Measurements from ENCODE around the gene LRRC15. TPM values are rescaled to one million over a fixed set of nuclear protein-coding genes. Genes with fewer than 3 reads are reported as not detected.
A peak's percentile ranks its signal among the peaks of the same experiment; 100 is the strongest.

LRRC15 gene
- total and polyA plus RNA-seq, 8 donors: 0.03 to 6.2 (median 0.16) TPM

GRCh38 chr3:194312186-194312742 lies 57.3 kb downstream of the LRRC15 start:
- H3K27me3 ChIP-seq: peaks cover 0 to 60% of the 10 kb centered on the region in 2 donors
- TF ChIP-seq CTCF (IDR thresholded peaks at IDR 0.05): no peak
- H3K36me3 ChIP-seq: no peaks in the 10 kb centered on the region
- DNase-seq: peak in 1 of 4 donors; percentile 29
- H3K27ac ChIP-seq: no peak overlapping the region
- H3K4me3 ChIP-seq: no peak overlapping the region
- no peak for ATAC-seq
- peaks cover 4 to 15% of the 10 kb centered on the region in 2 donors for H3K4me1 ChIP-seq
- intact Hi-C loops (cut with DNase I): loop anchor here in 1 of 2 donors (5.0 to 10.0 kb wide), 2 partner anchors 175 to 647 kb away; partner anchors contain the start of gene HES1
- H3K9me3 ChIP-seq: no peaks in the 10 kb centered on the region

DNA sequence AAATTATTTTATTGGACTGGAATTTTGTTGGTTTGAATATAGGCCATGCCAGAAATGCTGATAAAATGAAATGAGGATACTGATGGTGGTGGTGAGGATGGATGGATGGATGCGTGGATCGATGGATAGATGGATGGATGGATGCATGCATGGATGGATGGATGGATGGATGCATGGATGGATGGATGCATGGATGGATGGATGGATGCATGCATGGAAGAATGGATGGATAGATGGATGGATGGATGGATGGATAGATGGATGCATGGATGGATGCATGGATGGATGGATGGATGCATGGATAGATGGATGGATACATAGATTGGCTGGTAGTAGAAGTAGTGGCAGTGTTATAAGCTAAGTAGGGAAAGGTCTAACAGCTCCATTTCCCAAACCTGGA lies 58.5 kb downstream of the LRRC15 start:
- H3K9me3 ChIP-seq: no peaks in the 10 kb centered on the region
- DNase-seq (no peak), ATAC-seq (no peak)
- no peak for TF ChIP-seq CTCF (IDR thresholded peaks at IDR 0.05)
- H3K27me3 ChIP-seq: peaks cover 0 to 60% of the 10 kb centered on the region in 2 donors
- H3K4me3 ChIP-seq: no peak overlapping the region
- intact Hi-C loops (cut with DNase I): loop anchor here in 1 of 2 donors (5.0 to 10.0 kb wide), 2 partner anchors 174 to 646 kb away; partner anchors contain the start of gene HES1
- peaks cover 6 to 23% of the 10 kb centered on the region in 2 donors for H3K4me1 ChIP-seq
- no peaks in the 10 kb centered on the region for H3K36me3 ChIP-seq
- no peak overlapping the region for H3K27ac ChIP-seq

- H3K36me3 ChIP-seq: no peaks in the 10 kb centered on the region
- ATAC-seq: no peak
- H3K27ac ChIP-seq: no peak overlapping the region
- DNase-seq: no peak
- intact Hi-C loops (cut with DNase I): loop anchor here in 1 of 2 donors (5.0 to 10.0 kb wide), 2 partner anchors 173 to 645 kb away; partner anchors contain the start of gene HES1
- TF ChIP-seq CTCF (IDR thresholded peaks at IDR 0.05): no peak
- H3K27me3 ChIP-seq: peaks cover 0 to 59% of the 10 kb centered on the region in 2 donors
- no peaks in the 10 kb centered on the region for H3K9me3 ChIP-seq
- H3K4me3 ChIP-seq: no peak overlapping the region
- peaks cover 3 to 17% of the 10 kb centered on the region in 2 donors for H3K4me1 ChIP-seq
Observed at GRCh38 chr3:194310060-194310835, 59.3 kb downstream of the LRRC15 start.

DNA sequence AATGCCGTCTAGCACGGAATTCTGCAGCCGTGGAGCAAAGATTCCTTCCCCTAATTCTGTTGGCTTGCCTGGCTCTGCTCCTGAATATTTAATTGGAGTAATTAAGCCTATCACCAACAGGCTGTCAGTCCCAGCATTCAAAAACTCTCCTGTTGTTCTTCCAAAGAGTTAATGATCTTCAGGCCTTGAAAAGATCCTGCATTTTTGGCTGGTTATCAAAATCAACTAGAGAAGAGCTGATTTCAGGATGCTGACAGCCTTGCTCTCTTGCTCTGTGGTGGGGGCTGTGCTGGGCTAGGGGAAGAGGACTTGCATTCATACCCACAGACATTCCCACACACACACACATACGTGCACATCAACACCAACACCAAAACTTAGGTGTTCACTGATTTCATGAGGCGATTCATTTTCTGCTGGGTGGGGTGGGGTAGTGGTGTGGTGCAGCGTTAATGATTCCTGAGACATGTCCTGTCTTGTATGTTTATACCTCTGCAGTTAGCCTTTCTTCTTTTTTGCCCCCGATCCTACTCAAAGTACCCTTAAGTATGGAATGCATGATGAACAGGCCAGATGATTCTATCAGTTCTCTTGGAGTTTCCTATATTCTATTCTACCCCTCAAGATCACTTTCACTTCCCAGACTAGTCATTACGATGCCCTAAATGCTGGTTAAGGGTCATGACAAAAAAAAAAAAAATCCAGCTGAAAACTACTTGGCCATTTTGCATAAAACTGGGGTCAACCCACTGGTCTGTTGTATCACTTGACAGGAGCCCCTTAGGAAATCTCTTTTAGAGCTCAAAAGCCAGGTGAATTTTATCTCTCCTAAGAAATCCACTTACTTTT lies 60.7 kb downstream of the LRRC15 start:
- H3K27me3 ChIP-seq: peaks cover 0 to 45% of the 10 kb centered on the region in 2 donors
- H3K4me3 ChIP-seq: no peak overlapping the region
- H3K4me1 ChIP-seq: peaks cover 3 to 12% of the 10 kb centered on the region in 2 donors
- intact Hi-C loops (cut with DNase I): no loop called here
- no peak overlapping the region for H3K27ac ChIP-seq
- ATAC-seq (no peak), DNase-seq (no peak)
- no peaks in the 10 kb centered on the region for H3K36me3 ChIP-seq
- no peak for TF ChIP-seq CTCF (IDR thresholded peaks at IDR 0.05)
- H3K9me3 ChIP-seq: no peaks in the 10 kb centered on the region
